Colonic mucosa (tissue), 4 donors: ENCODE measurements around the gene HOMER2. TPM values are rescaled to one million over a fixed set of nuclear protein-coding genes. Genes with fewer than 3 reads are reported as not detected.

Experiments used
- DNase-seq: peaks from one replicate; pipeline ENCODE4 v3.0.0-alpha.2; 2020
- H3K27ac ChIP-seq: fragments of 200-600 bp; one replicate; pipeline ENCODE4 v1.8.0; 2021
- H3K27me3 ChIP-seq: fragments of 200-600 bp; one replicate; pipeline ENCODE4 v1.8.0; 2021
- H3K36me3 ChIP-seq: fragments of 200-600 bp; one replicate; pipeline ENCODE4 v1.8.0; 2021
- H3K4me1 ChIP-seq: fragments of 200-600 bp; one replicate; pipeline ENCODE4 v1.8.0; 2021; ENCODE audit warnings: mild to moderate bottlenecking
- H3K4me3 ChIP-seq: fragments of 200-600 bp; one replicate; pipeline ENCODE4 v1.8.0; 2021
- H3K9ac ChIP-seq, 2 donors: one replicate each; pipeline ENCODE4 v1.7.0; 2013; ENCODE audit warnings: control low read depth in 2 of 2, low read depth in 2 of 2, low read length in 2 of 2
- H3K9me3 ChIP-seq: fragments of 200-600 bp; one replicate; pipeline ENCODE4 v1.8.0; 2021
- intact Hi-C: fragments of 100-400 bp; cut with DNase I; formaldehyde crosslinking; loops from one replicate; pipeline ENCODE4 v1.14.1; 2022
- total RNA-seq, 2 donors: library from RNA; stranded (reverse); fragmentation: NEBNext Ultra II Directional in 1 of 2; extraction: Animal tissue kit (Norgen Biotek cat#: 25700) in 1 of 2; gene quantifications; one replicate each; pipeline ENCODE4 v1.2.1, GENCODE V29; 2021
- TF ChIP-seq, protein P1 (sequence below): fragments of 200-600 bp; IDR thresholded peaks from one replicate; pipeline ENCODE4 v1.8.0; 2022; ENCODE audit warnings: antibody characterized with exemption, mild to moderate bottlenecking
- donor health status: healthy.
- donor health status: DM: no; HTN: no; CAD: no.
- donor health status: DM: no; HTN: no; CAD: no.

HOMER2 gene
- total RNA-seq, 2 donors from 2014 or later: 2.4 to 3.1 TPM

DNA sequence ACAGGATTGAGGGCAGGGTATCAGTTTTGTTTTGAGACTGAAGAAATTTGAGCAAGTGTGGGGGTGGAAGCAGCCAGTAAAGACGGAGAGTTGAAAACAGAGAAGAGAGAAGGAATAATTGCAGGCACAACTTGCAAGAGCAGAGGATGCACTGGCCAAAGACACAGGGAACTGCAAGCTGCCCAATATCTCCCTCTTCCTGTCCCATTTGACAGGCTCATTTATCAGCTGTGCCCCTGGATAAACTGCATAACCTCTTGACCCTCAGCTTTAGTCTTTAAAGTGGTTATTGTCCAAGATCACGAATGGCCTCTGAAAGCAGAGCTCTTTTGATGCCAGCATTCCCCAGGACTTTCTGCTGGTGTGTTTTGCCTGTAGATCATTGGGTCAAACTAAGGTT lies 28.5 kb upstream of the HOMER2 start:
- no peaks in the 10 kb centered on the region for H3K4me1 ChIP-seq
- H3K27me3 ChIP-seq: no peaks in the 10 kb centered on the region
- intact Hi-C loops: no loop called here
- TF ChIP-seq, protein P1, sequence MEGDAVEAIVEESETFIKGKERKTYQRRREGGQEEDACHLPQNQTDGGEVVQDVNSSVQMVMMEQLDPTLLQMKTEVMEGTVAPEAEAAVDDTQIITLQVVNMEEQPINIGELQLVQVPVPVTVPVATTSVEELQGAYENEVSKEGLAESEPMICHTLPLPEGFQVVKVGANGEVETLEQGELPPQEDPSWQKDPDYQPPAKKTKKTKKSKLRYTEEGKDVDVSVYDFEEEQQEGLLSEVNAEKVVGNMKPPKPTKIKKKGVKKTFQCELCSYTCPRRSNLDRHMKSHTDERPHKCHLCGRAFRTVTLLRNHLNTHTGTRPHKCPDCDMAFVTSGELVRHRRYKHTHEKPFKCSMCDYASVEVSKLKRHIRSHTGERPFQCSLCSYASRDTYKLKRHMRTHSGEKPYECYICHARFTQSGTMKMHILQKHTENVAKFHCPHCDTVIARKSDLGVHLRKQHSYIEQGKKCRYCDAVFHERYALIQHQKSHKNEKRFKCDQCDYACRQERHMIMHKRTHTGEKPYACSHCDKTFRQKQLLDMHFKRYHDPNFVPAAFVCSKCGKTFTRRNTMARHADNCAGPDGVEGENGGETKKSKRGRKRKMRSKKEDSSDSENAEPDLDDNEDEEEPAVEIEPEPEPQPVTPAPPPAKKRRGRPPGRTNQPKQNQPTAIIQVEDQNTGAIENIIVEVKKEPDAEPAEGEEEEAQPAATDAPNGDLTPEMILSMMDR: no peak
- H3K9ac ChIP-seq: no peak overlapping the region
- H3K36me3 ChIP-seq: no peaks in the 10 kb centered on the region
- no peak overlapping the region for H3K4me3 ChIP-seq
- no peaks in the 10 kb centered on the region for H3K9me3 ChIP-seq
- no peak overlapping the region for H3K27ac ChIP-seq
- no peak for DNase-seq

DNA sequence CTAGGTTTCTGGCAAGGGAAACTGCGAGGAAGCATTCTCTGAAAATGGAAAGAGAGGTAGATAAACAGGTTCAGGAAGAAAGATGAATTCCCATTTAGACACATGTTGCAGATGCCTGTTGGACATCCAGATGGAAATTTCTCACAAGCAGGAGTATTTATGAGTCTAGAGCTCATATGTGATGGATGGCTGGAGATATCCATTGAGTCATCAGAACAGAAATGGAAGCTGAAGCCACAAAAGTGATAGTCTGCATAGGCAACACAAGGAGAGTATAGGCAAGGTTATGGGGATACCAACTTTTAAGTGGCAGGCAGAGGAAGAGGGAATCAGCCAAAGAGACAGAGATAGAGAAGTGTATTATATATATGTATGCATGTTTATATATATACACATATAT lies 27.2 kb upstream of the HOMER2 start:
- TF ChIP-seq, protein P1: no peak
- Histone ChIP-seq H3K27ac (no peak overlapping the region), H3K36me3 (no peaks in the 10 kb centered on the region), H3K27me3 (no peaks in the 10 kb centered on the region), H3K9ac (no peak overlapping the region), H3K4me3 (no peak overlapping the region), H3K9me3 (no peaks in the 10 kb centered on the region), H3K4me1 (no peaks in the 10 kb centered on the region)
- intact Hi-C loops: no loop called here
- DNase-seq: no peak

DNA sequence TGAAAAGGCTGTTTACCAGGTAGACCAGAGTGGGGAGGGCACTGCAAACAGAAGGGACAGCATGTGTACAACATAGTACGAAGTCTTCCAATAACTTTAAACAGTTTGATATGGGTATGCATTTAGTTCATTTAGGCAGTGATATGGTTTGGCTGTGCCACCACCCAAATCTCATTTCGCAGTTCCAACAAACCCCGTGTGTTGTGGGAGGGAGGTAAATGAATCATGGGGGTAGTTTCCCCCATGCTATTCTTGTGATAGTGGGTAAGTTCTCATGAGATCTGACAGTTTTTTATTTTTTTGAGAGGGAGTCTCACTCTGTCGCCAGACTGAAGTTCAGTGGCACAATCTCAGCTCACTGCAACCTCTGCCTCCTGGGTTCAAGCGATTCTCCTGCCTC lies 25.9 kb upstream of the HOMER2 start:
- Histone ChIP-seq H3K36me3 (no peaks in the 10 kb centered on the region), H3K27ac (no peak overlapping the region), H3K9ac (no peak overlapping the region), H3K4me1 (no peaks in the 10 kb centered on the region), H3K9me3 (no peaks in the 10 kb centered on the region), H3K4me3 (no peak overlapping the region), H3K27me3 (no peaks in the 10 kb centered on the region)
- no peak for DNase-seq
- TF ChIP-seq, protein P1: no peak
- intact Hi-C loops: no loop called here

DNA sequence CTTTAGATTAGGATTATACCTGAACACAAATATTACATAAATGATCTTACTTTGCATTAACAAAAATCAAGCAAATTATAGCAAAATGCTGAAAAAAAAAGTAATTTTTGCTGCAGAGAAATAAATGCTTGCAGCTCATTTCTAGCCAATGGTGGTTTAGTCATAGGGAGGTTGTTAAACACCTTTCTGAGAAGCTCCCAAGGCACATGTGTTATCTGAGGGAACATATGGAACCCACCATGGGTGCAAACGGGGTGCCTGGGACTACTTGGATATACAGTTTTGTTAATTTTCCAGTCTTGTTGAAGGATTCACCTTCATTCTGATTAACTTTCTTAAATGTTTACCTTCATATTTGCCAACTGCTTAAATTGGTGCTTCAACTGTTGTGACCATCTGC lies 24.6 kb upstream of the HOMER2 start:
- no peak overlapping the region for H3K4me3 ChIP-seq
- TF ChIP-seq, protein P1: no peak
- intact Hi-C loops: no loop called here

DNA sequence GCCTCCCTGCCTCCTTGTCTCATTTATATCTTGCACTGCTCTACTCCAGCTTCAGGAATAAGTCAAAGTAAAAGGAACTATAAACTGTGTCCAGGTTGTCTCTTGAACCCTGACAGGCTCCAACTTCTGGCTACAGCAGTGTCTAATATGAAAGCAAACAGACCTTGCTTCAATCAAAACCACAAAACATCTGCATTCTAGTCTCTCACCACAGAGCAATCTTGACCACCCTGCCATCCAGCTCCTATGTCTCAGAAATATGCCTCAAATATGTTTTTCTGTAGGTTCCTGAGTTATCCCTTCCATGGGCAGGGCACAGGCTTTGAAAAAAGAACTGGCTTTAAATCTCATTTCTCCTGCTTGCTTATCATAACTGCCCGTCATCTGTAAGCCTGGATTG lies 20.5 kb upstream of the HOMER2 start:
- TF ChIP-seq, protein P1: no peak
- Histone ChIP-seq H3K36me3 (no peaks in the 10 kb centered on the region), H3K4me1 (no peaks in the 10 kb centered on the region), H3K9ac (no peak overlapping the region), H3K9me3 (no peaks in the 10 kb centered on the region), H3K27me3 (no peaks in the 10 kb centered on the region), H3K4me3 (no peak overlapping the region), H3K27ac (no peak overlapping the region)
- no peak for DNase-seq
- intact Hi-C loops: no loop called here

More for the DNA sequence above, 24.6 kb upstream of the HOMER2 start:
- H3K27ac ChIP-seq: no peak overlapping the region
- H3K4me1 ChIP-seq: no peaks in the 10 kb centered on the region
- H3K27me3 ChIP-seq: no peaks in the 10 kb centered on the region
- no peak for DNase-seq
- H3K36me3 ChIP-seq: no peaks in the 10 kb centered on the region
- H3K9me3 ChIP-seq: no peaks in the 10 kb centered on the region
- H3K9ac ChIP-seq: no peak overlapping the region
